GM18909 (cell line): ENCODE data around the gene PLPPR3.

ENCODE experiments used
- ATAC-seq: cut with Tn5 transposase; IDR thresholded peaks from one replicate; pipeline ENCODE4 v1.9.1; 2021; ENCODE audit warnings: mild to moderate bottlenecking; ENCODE audit not compliant: unreplicated experiment, poor library complexity

Gene PLPPR3

DNA sequence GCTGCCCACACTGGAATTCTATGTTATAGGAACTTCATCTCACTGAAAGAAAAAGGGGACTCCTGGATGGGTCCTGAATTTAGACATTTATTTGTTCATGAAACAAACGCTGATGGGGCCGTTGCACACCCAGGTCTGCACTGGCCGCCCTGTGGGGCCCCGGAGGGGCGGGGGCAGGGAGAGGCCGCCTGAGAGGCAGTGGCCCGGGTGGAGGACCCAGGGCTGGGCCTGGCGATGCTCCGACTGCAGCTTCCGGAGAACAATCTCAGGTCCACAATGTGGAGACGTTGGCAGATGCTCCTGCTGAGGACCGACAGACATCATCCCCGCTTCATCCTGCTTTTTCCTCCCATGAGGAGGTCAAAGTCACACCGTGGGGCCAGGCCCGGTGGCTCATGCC is 40.8 kb downstream of the PLPPR3 start:
- no peak for ATAC-seq

DNA sequence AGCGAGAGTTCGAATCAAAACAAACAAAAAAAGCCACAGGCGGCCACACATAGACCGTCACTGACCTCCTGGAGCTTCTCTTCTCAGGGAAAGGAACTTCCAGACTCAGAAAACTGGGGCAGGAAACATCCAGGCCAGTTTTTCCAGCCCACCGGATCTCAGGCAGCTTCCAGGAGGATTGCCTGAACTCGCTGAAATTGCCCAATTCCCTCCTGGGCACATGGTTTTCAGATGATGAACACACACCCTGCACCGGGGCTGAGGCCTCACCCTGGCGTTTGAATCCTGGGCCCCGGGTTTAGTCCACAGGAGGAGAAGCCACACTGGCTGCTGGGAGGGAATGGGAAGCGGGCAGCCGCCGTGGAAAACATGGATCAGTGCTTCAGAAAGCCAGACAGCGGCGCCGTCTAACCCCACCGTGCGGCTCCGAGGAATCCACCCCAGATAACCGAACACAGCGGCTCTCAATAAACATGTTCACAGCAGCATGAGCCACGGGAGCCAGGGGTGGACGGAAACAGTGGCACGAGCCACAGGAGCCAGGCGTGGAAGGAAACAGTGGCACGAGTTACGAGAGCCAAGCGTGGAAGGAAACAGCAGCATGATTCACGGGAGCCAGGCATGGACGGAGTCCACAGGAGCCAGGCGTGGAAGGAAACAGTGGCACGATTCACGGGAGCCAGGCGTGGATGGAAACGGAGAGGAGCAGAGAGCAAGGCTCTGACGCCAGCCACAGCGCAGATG is 42.7 kb downstream of the PLPPR3 start:
- ATAC-seq, result no peak

DNA sequence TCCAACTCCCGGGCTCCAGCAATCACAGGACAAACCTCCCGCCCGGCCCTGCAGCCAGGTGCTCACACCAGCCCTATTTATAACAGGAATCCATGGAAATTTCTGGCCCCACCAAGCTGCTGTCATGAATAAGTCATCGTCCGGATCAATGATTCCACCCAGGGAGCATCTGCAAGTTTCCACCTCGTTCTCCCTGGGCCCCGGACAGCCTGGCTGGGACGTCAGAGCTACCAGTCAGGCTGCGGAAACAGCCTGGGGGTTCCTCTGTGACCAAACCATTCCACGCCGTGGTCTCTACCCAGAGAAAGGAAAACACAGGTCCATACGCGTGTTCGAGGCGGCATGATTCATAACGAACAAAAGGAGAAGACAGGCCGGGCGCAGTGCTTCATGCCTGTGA is 45.2 kb downstream of the PLPPR3 start:
- no peak for ATAC-seq

DNA sequence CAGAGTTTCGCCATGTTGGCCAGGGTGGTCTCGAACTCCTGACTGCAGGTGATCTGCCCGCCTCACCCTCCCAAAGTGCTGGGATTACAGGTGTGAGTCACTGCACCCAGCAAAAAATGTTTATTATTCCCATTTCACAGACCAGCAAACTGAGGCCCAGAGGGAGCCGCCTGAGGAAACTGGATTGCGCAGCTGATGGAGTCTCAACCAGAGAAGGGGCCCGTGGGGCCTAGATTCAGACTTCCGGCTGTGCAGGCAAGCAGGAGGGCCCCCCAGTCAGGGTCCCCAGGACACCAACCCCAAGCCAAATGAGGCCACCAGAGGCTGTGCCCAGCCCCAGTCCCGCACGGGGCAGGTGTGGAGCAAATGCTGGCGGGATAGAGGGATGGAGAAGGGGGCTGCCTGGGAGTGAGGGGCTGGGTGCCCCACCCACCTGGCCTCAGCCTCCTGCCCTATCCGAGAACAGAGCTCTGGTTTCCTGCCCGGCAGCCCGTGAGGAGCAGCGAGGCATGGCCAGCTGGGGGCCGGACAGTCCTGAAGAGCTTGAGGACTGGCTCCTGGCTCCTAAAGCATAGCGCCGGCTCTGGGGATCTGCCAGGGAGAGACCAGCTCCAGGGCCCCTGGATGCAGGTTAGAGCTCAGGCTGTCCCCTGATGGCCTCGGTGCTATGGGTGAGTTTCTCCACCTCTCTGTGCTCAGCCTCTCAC is 48.9 kb downstream of the PLPPR3 start:
- no peak for ATAC-seq

DNA sequence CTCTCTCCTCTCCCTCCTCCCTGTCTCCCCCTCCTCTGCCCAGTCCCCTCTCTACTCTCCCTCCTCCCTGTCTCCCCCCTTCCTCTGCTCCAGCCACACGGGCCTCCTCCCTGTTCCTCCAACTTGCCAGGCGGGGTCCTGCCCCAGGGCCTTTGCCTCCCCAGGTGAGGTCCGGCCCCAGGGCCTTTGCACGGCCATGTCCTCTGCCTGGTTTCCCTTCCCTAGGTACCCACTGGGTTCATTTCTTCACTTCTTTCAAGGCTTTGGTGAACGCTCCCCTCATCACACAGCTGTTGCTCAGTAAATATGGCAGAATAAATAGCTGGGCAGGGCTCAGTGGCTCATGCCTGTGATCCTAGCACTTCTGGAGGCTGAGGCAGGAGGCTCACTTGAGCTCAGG is 49.7 kb downstream of the PLPPR3 start:
- ATAC-seq, result no peak

DNA sequence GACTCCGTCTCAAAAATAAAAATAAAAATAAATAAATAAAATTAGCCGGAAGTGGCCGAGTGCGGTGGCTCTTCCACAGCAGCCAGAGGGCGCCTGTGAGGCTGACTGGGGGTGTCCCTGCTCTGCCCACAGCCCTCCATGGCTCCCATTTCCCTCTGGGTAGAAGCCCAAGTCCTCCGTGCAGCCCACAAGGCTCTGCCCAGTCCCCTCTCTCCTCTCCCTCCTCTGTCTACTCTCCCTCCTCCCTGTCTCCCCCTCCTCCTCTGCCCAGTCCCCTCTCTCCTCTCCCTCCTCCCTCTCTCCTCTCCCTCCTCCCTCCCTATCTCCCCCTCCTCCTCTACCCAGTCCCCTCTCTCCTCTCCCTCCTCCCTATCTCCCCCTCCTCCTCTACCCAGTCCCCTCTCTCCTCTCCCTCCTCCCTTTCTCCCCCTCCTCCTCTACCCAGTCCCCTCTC is 50.4 kb downstream of the PLPPR3 start:
- ATAC-seq, result no peak

DNA sequence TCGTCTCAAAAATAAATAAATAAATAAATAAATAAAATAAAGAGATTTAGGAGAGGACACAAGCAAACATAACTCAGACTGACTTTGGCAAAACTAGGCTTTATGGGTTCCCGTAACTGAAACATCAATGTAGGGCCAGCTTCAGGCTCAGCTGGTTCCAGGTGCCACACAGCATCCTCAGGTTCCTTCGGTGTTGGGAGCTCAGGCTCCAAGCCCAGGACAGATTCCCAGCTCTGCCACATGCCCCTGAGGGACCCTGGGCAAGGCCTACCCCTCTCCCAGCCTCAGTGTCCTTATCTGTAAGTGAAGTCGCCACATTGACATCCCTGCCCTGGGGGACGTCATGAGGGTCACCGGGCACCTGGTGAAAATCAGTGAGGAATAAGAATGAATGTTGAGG is 52.1 kb downstream of the PLPPR3 start:
- ATAC-seq, result no peak

DNA sequence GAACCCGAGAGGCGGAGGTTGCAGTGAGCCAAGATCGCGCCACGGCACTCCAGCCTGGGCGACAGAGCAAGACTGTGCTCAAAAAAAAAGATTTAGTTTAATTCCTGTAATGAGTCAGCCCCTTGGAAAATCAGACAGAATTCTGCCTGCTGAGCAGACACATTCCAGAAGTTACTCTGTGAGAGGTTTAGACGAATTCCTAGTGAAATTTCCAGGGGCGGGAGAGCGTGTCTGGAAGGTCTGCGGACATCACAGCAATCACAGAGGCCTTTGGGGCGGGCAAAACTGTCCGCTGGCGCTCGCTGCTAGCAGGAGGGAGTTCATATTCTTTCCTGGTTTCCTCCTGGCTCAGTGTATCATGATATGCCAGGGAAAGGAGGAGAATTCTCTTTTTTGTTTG is 53.3 kb downstream of the PLPPR3 start:
- no peak for ATAC-seq

DNA sequence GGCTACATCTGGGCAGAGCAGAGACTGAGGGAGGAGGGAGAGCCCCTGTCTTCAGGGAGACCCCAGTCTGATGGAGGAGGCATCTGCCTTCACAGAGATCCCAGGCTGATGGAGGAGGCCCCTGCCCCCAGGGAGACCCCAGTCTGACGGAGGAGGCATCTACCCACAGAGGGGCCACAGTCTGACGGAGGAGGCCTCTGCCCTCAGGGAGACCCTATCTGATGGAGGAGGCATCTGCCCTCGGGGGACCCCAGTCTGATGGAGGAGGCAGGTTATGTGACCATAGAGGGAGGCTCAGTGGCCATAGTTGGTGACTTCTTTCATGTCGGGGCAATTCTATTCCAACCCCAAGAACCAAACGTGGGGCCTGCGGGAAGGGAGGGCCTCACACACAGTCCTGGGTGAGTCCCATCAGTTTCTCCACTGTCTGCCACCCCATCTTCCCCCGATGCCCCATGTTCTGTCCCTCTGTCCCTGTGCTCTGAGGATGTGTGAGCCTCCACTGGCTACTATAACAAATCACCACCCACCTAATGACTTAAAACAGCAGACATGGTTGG is 56.5 kb downstream of the PLPPR3 start:
- ATAC-seq, result no peak

DNA sequence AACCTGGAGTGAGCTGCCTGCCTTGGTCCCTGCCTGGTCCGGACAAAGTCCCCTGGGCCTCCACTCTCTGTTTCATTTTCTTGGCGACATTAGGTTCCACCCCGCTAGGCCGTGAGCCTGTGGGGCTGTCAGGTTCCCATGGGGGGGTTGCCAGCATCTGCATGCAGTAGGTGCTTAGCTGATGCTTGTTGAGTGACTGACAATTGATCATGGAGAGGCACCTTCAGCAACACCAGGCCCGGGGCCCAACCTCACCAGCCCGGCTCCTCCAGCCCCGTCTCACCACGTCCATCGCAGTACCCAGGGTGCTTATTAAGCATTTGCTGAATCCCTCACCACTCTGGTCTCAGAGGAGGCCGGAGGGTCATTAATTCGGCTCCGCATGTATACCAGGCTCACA is 57.5 kb downstream of the PLPPR3 start:
- no peak for ATAC-seq

DNA sequence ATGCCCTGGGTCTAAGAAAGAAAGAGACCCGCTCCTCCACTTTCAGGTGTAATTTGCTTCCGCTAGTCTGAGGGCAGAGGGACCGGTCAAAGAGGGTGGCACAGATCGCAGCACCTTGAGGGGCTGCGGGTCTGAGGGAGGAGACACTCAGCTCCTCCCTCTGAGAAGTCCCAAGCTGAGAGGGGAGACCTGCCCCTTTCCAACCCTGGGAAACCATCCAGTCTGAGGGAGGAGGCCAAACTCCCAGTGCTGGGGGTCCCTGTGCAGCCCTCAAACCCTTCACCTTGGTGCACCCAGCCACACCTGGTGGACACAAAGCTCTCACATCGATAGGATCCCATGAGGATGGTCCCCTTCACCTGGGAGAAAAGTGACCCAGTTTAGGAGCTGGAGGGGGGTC is 57.9 kb downstream of the PLPPR3 start:
- no peak for ATAC-seq

DNA sequence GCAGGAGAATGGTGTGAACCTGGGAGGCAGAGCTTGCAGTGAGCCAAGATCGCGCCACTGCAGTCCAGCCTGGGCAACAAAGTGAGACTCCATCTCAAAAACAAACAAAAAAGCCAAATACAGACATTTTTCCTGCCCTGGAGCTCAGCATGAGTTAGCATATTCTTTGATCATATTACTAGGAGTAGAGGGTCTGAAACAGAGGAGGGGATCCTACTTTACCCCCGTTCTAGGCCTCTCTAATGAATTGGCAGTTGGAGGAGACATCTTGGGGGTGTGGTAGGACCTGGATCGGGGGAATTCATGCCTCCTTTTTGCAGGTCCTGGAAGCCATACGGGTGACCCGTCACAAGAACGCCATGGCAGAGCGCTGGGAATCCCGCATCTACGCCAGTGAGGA is 58.6 kb downstream of the PLPPR3 start:
- no peak for ATAC-seq
